H1 (cell line): ENCODE results near the gene GTF2IRD1. TPM values are rescaled to one million over a fixed set of nuclear protein-coding genes. Genes with fewer than 3 reads are reported as not detected.
"Not testable (repeated sequence)": the region's sequence is repeated elsewhere in the genome, so short reads cannot be mapped to it uniquely, and the experiment has no call there.

Experiments used
- CTCF ChIA-PET: fragments of 300-600 bp; sonication (Branson Sonifier 250); formaldehyde crosslinking; loops from one replicate; lab custom pipeline; 2021; ENCODE audit not compliant: partially characterized antibody; lab: Charles Lee
- POLR2A ChIA-PET: fragments of 300-600 bp; sonication (Branson Sonifier 250); formaldehyde crosslinking; loops from one replicate; lab custom pipeline; 2021; ENCODE audit warnings: inconsistent platforms; ENCODE audit not compliant: partially characterized antibody; lab: Charles Lee
- DNase-seq, 2 experiments: peaks; one replicate each; pipeline versions ENCODE4 v3.0.0 to v3.0.0-alpha.2; 2010 to 2022; ENCODE audit warnings: low spot score in 2 of 2, low read depth in 1 of 2, mixed read lengths in 1 of 2
- FAIRE-seq: peaks from 2 replicates; lab custom pipeline; 2011; peaks lifted over from hg19 to GRCh38; lab: Jason Lieb, UNC
- H2AFZ ChIP-seq: 2 replicates; pipeline ENCODE4 v1.8.1; 2012; ENCODE audit warnings: low read length, inconsistent platforms
- H2AK5ac ChIP-seq: 2 replicates; pipeline ENCODE4 v1.6.1; 2013; ENCODE audit warnings: low read depth, low read length
- H2BK120ac ChIP-seq: replicated peaks from 2 replicates; pipeline ENCODE3; 2013; ENCODE audit warnings: low read depth, low read length, inconsistent platforms
- H2BK12ac ChIP-seq: 2 replicates; pipeline ENCODE4 v1.6.1; 2013; ENCODE audit warnings: low read depth, low read length
- H2BK15ac ChIP-seq: 2 replicates; pipeline ENCODE4 v1.6.1; 2013; ENCODE audit warnings: low read length
- H2BK20ac ChIP-seq: 2 replicates; pipeline ENCODE4 v1.6.1; 2013; ENCODE audit warnings: low read length
- H2BK5ac ChIP-seq: 2 replicates; pipeline ENCODE4 v1.6.1; 2013; ENCODE audit warnings: low read depth, low read length
- H3K14ac ChIP-seq: 2 replicates; pipeline ENCODE4 v1.6.1; 2013; ENCODE audit warnings: inconsistent platforms; ENCODE audit not compliant: insufficient read length
- H3K18ac ChIP-seq: 2 replicates; pipeline ENCODE4 v1.6.1; 2013; ENCODE audit warnings: low read length; ENCODE audit errors: extremely low read depth
- H3K23ac ChIP-seq: 2 replicates; pipeline ENCODE4 v1.6.1; 2013; ENCODE audit warnings: inconsistent platforms; ENCODE audit not compliant: insufficient read length
- H3K23me2 ChIP-seq: 2 replicates; pipeline ENCODE4 v1.6.1; 2013; ENCODE audit warnings: low read depth, low read length
- H3K27ac ChIP-seq: 2 replicates; pipeline ENCODE4 v1.6.1; 2011; ENCODE audit warnings: low read depth, low read length, inconsistent platforms
- H3K27me3 ChIP-seq, 4 experiments: replicated peaks in 1 of 4; 1 replicate in 1 of 4; 2 replicates in 3 of 4; pipeline versions ENCODE4 v1.6.1 to v1.8.1; 2011 to 2013; ENCODE audit warnings: low read length in 3 of 4, mild to moderate bottlenecking in 3 of 4, inconsistent platforms in 2 of 4, mixed read lengths in 2 of 4, moderate library complexity in 1 of 4; ENCODE audit not compliant: control insufficient read depth in 3 of 4, insufficient read depth in 3 of 4; ENCODE audit errors: extremely low read depth in 1 of 4
- H3K36me3 ChIP-seq, 4 experiments: 2 replicates each; pipeline versions ENCODE4 v1.6.1 to v1.8.1; 2011 to 2013; ENCODE audit warnings: mild to moderate bottlenecking in 4 of 4, low read length in 3 of 4, moderate library complexity in 2 of 4, control low read depth in 1 of 4, inconsistent platforms in 1 of 4; ENCODE audit not compliant: insufficient read depth in 4 of 4, control insufficient read depth in 2 of 4
- H3K4ac ChIP-seq: replicated peaks from 2 replicates; pipeline ENCODE3; 2013; ENCODE audit warnings: low read length, low read depth, mixed read lengths, inconsistent platforms; ENCODE audit not compliant: insufficient read length
- H3K4me1 ChIP-seq, 4 experiments: replicated peaks in 1 of 4; 1 replicate in 1 of 4; 2 replicates in 3 of 4; pipeline versions ENCODE4 v1.6.1 to v1.8.1; 2011 to 2013; ENCODE audit warnings: low read length in 3 of 4, inconsistent platforms in 2 of 4, mixed read lengths in 1 of 4; ENCODE audit not compliant: insufficient read depth in 4 of 4, control insufficient read depth in 3 of 4
- H3K4me2 ChIP-seq, 2 experiments: 2 replicates each; pipeline versions ENCODE4 v1.6.1 to v1.8.1; 2011 to 2013; ENCODE audit warnings: low read depth in 2 of 2, low read length in 2 of 2, control low read depth in 1 of 2, inconsistent platforms in 1 of 2, mild to moderate bottlenecking in 1 of 2; ENCODE audit not compliant: insufficient read depth in 1 of 2
- H3K4me3 ChIP-seq, 4 experiments: fragments of 200-600, 300-600 bp in 1 of 4; sonication (generic), shearing (Covaris generic), sonication (Bioruptor Twin) in 1 of 4; 2 replicates each; pipeline versions ENCODE4 v1.5.1 to v1.8.1; 2011 to 2016; ENCODE audit warnings: low read length in 4 of 4, low read depth in 3 of 4, control low read depth in 2 of 4, inconsistent platforms in 2 of 4, mild to moderate bottlenecking in 2 of 4, mixed read lengths in 1 of 4, moderate library complexity in 1 of 4; ENCODE audit not compliant: insufficient read depth in 2 of 4; ENCODE audit errors: extremely low read depth in 1 of 4
- H3K56ac ChIP-seq: replicated peaks from 2 replicates; pipeline ENCODE3; 2013; ENCODE audit warnings: low read depth, mild to moderate bottlenecking, mixed read lengths, low read length, inconsistent platforms; ENCODE audit not compliant: insufficient read length
- H3K79me1 ChIP-seq: 2 replicates; pipeline ENCODE4 v1.6.1; 2013; ENCODE audit warnings: low read depth, low read length, control low read depth
- H3K79me2 ChIP-seq, 2 experiments: 2 replicates each; pipeline versions ENCODE4 v1.6.1 to v1.8.1; 2012 to 2013; ENCODE audit warnings: low read length in 2 of 2, mild to moderate bottlenecking in 2 of 2, inconsistent platforms in 1 of 2; ENCODE audit not compliant: insufficient read depth in 2 of 2, control insufficient read depth in 1 of 2
- H3K9ac ChIP-seq, 4 experiments: replicated peaks in 1 of 4; 1 replicate in 1 of 4; 2 replicates in 3 of 4; pipeline versions ENCODE4 v1.6.1 to v1.8.1; 2011 to 2013; ENCODE audit warnings: low read depth in 3 of 4, low read length in 3 of 4, control low read depth in 2 of 4, mild to moderate bottlenecking in 2 of 4, moderate library complexity in 2 of 4, inconsistent platforms in 1 of 4; ENCODE audit errors: extremely low read depth in 1 of 4
- H3K9me3 ChIP-seq, 2 experiments: 2 replicates each; pipeline versions ENCODE4 v1.6.1 to v1.8.1; 2012 to 2013; ENCODE audit warnings: mild to moderate bottlenecking in 2 of 2, moderate library complexity in 2 of 2, control low read depth in 1 of 2, inconsistent platforms in 1 of 2, low read depth in 1 of 2, low read length in 1 of 2, mixed read lengths in 1 of 2; ENCODE audit not compliant: insufficient read depth in 2 of 2
- H4K20me1 ChIP-seq, 2 experiments: replicated peaks in 1 of 2; 2 replicates each; pipeline versions ENCODE3 to v1.8.1; 2011 to 2013; ENCODE audit warnings: inconsistent platforms in 2 of 2, low read length in 2 of 2, mild to moderate bottlenecking in 1 of 2; ENCODE audit not compliant: insufficient read depth in 2 of 2, control insufficient read depth in 1 of 2
- H4K5ac ChIP-seq: 2 replicates; pipeline ENCODE4 v1.6.1; 2013; ENCODE audit warnings: low read length, low read depth, mixed read lengths, inconsistent platforms; ENCODE audit not compliant: insufficient read length
- H4K8ac ChIP-seq: 2 replicates; pipeline ENCODE4 v1.8.0; 2013; ENCODE audit warnings: mild to moderate bottlenecking, moderate library complexity, low read length, inconsistent platforms; ENCODE audit not compliant: insufficient read depth; ENCODE audit errors: extremely low read depth
- H4K91ac ChIP-seq: replicated peaks from 2 replicates; pipeline ENCODE3; 2013; ENCODE audit warnings: low read length, mixed read lengths, inconsistent platforms; ENCODE audit not compliant: insufficient read length
- CEBPB ChIP-seq: IDR thresholded peaks from 2 replicates; pipeline ENCODE4 v1.6.1; 2012; ENCODE audit warnings: low read depth, low read length
- WGBS, 2 experiments: shearing (Covaris generic) in 1 of 2; methylation state at CpG; one replicate each; pipeline versions ENCODE4 v1.1.6 to v1.1.7; 2013 to 2015; ENCODE audit warnings: low lambda C conversion rate in 2 of 2, mixed read lengths in 2 of 2, inconsistent platforms in 1 of 2, low coverage in 1 of 2, missing lambda C conversion rate in 1 of 2; ENCODE audit not compliant: insufficient replicate concordance in 2 of 2, insufficient coverage in 1 of 2, insufficient read length in 1 of 2; ENCODE audit errors: extremely low coverage in 1 of 2, missing lambda C conversion rate in 1 of 2; 5-methylcytosine and 5-hydroxymethylcytosine counted together
- polyA plus RNA-seq, 7 experiments: library from polyadenylated mRNA; depleted of rRNA in 3 of 7; stranded (reverse) in 5 of 7; unstranded in 2 of 7; fragments of >200 nt in 5 of 7; fragments of 200-250 nt in 2 of 7; gene quantifications; 1 replicate in 5 of 7; 2 replicates in 1 of 7; 4 replicates in 1 of 7; pipeline versions ENCODE4 v1.2.1 to v1.2.3, GENCODE V29; 2011 to 2013; ENCODE audit warnings: missing spikeins in 2 of 7, mixed read lengths in 2 of 7
- total RNA-seq: library from RNA; stranded (reverse); fragmentation: NEBNext Ultra II Directional; extraction: Animal tissue kit (Norgen Biotek cat#: 25700); gene quantifications from 2 replicates; pipeline ENCODE4 v1.2.1, GENCODE V29; 2021

Gene GTF2IRD1
- total and polyA plus RNA-seq, 2 of the 8 experiments (the other 6 are each of a cell fraction or from before 2014, with no cell fraction given), result 27.4 to 45.4 TPM

GRCh38 chr7:74541937-74542336 is 88.2 kb downstream of the GTF2IRD1 start:
- peaks cover 7 to 28% (median 11%) of the 10 kb centered on the region in 4 experiments; a peak in 6 of 8 replicates for H3K36me3 ChIP-seq
- not testable (repeated sequence) for H3K9me3 ChIP-seq, H2AK5ac ChIP-seq, H2BK120ac ChIP-seq, H2AFZ ChIP-seq, H3K4me1 ChIP-seq, H4K20me1 ChIP-seq, H3K79me2 ChIP-seq, H4K91ac ChIP-seq, H3K79me1 ChIP-seq, H3K4me2 ChIP-seq, H3K27ac ChIP-seq, H2BK20ac ChIP-seq, H3K9ac ChIP-seq, H2BK15ac ChIP-seq, H3K56ac ChIP-seq, H3K18ac ChIP-seq, H3K23me2 ChIP-seq, H2BK12ac ChIP-seq, DNase-seq, FAIRE-seq, H3K14ac ChIP-seq, H3K4me3 ChIP-seq, H3K27me3 ChIP-seq, H4K8ac ChIP-seq, H4K5ac ChIP-seq, H3K4ac ChIP-seq, H2BK5ac ChIP-seq, H3K23ac ChIP-seq
- ChIA-PET POLR2A (interaction anchor here (0.6 kb wide), 1 partner anchor 45 kb away, joined by 5 read pairs; no protein-coding TSS in a partner anchor), CTCF (interaction anchor here (0.7 to 1.9 kb wide), 4 partner anchors 97 to 177 kb away, joined by 3 to 5 read pairs (median 3); no protein-coding TSS in a partner anchor)
- TF ChIP-seq CEBPB, result peak; percentile 45; the same call in 1 of the 2 replicates
- WGBS, 2 experiments, result 90% methylated on average over 5 of the region's 5 CpGs; no CpG with 5 or more reads in 1 of the 2 experiments
